ENCODE measurements around the gene FREM2. TPM values are rescaled to one million over a fixed set of nuclear protein-coding genes. Genes with fewer than 3 reads are reported as not detected.

Gene FREM2
- total RNA-seq, 4 donors from 2014 or later, result 0.06 to 0.19 (median 0.13) TPM; not detected in 1

GRCh38 chr13:38868399-38868798, 181.5 kb downstream of the FREM2 start:
- DNase-seq, result no peak
- no peaks in the 10 kb centered on the region for H3K36me3 ChIP-seq

GRCh38 chr13:38868870-38869269, 182.0 kb downstream of the FREM2 start:
- Histone ChIP-seq H3K4me3 (no peak overlapping the region), H3K9me3 (no peaks in the 10 kb centered on the region), H3K36me3 (no peaks in the 10 kb centered on the region), H3K27me3 (no peaks in the 10 kb centered on the region), H3K4me1 (no peaks in the 10 kb centered on the region), H3K27ac (no peak overlapping the region)
- no peak for DNase-seq
- 47 to 81% methylated on average over 2 of the region's 2 CpGs for WGBS, 2 donors
- intact Hi-C loops (cut with DNase I), result no loop called here
- TF ChIP-seq POLR2A (IDR thresholded peaks at IDR 0.05) (no peak), CTCF (IDR thresholded peaks at IDR 0.05) (no peak)

More at GRCh38 chr13:38868399-38868798, 181.5 kb downstream of the FREM2 start:
- no peak overlapping the region for H3K27ac ChIP-seq
- no peak for TF ChIP-seq CTCF (IDR thresholded peaks at IDR 0.05)
- no peak overlapping the region for H3K4me3 ChIP-seq
- WGBS, 2 donors, result 49 to 67% methylated on average over 3 of the region's 3 CpGs
- no peaks in the 10 kb centered on the region for H3K9me3 ChIP-seq
- intact Hi-C loops (cut with DNase I), result no loop called here
- H3K27me3 ChIP-seq, result no peaks in the 10 kb centered on the region
- no peaks in the 10 kb centered on the region for H3K4me1 ChIP-seq

GRCh38 chr13:38871275-38871674, 184.4 kb downstream of the FREM2 start:
- 30 to 60% methylated on average over 2 of the region's 2 CpGs for WGBS, 2 donors
- no peaks in the 10 kb centered on the region for H3K27me3 ChIP-seq
- TF ChIP-seq POLR2A (IDR thresholded peaks at IDR 0.05) (no peak), CTCF (IDR thresholded peaks at IDR 0.05) (no peak)
- no peaks in the 10 kb centered on the region for H3K9me3 ChIP-seq
- no peaks in the 10 kb centered on the region for H3K4me1 ChIP-seq
- intact Hi-C loops (cut with DNase I), result no loop called here
- no peak overlapping the region for H3K27ac ChIP-seq
- no peak for DNase-seq
- H3K36me3 ChIP-seq, result no peaks in the 10 kb centered on the region
- no peak overlapping the region for H3K4me3 ChIP-seq

GRCh38 chr13:38872693-38873092, 185.8 kb downstream of the FREM2 start:
- WGBS, 2 donors, result 2 to 19% methylated on average over 7 of the region's 7 CpGs
- no peak for DNase-seq

More at GRCh38 chr13:38872693-38873092, 185.8 kb downstream of the FREM2 start:
- H3K4me1 ChIP-seq, result no peaks in the 10 kb centered on the region
- H3K27me3 ChIP-seq, result no peaks in the 10 kb centered on the region
- intact Hi-C loops (cut with DNase I), result no loop called here
- TF ChIP-seq CTCF (IDR thresholded peaks at IDR 0.05) (peak in 3 of 6 experiments; percentile 14 to 25 (median 17)), POLR2A (IDR thresholded peaks at IDR 0.05) (no peak)
- H3K4me3 ChIP-seq, result no peak overlapping the region
- no peaks in the 10 kb centered on the region for H3K9me3 ChIP-seq
- H3K36me3 ChIP-seq, result no peaks in the 10 kb centered on the region
- H3K27ac ChIP-seq, result no peak overlapping the region

Data from esophagus squamous epithelium (tissue), 5 donors.